H1 (cell line): ENCODE measurements around the gene NRXN3. TPM values are rescaled to one million over a fixed set of nuclear protein-coding genes. Genes with fewer than 3 reads are reported as not detected.

Experiments
- CTCF ChIA-PET: fragments of 300-600 bp; sonication (Branson Sonifier 250); formaldehyde crosslinking; loops from one replicate; lab custom pipeline; 2021; ENCODE audit not compliant: partially characterized antibody; lab: Charles Lee
- POLR2A ChIA-PET: fragments of 300-600 bp; sonication (Branson Sonifier 250); formaldehyde crosslinking; loops from one replicate; lab custom pipeline; 2021; ENCODE audit warnings: inconsistent platforms; ENCODE audit not compliant: partially characterized antibody; lab: Charles Lee
- DNase-seq, 2 experiments: peaks; one replicate each; pipeline versions ENCODE4 v3.0.0 to v3.0.0-alpha.2; 2010 to 2022; ENCODE audit warnings: low spot score in 2 of 2, low read depth in 1 of 2, mixed read lengths in 1 of 2
- FAIRE-seq: peaks from 2 replicates; lab custom pipeline; 2011; peaks lifted over from hg19 to GRCh38; lab: Jason Lieb, UNC
- H2AFZ ChIP-seq: 2 replicates; pipeline ENCODE4 v1.8.1; 2012; ENCODE audit warnings: low read length, inconsistent platforms
- H2AK5ac ChIP-seq: 2 replicates; pipeline ENCODE4 v1.6.1; 2013; ENCODE audit warnings: low read depth, low read length
- H2BK120ac ChIP-seq: replicated peaks from 2 replicates; pipeline ENCODE3; 2013; ENCODE audit warnings: low read depth, low read length, inconsistent platforms
- H2BK12ac ChIP-seq: 2 replicates; pipeline ENCODE4 v1.6.1; 2013; ENCODE audit warnings: low read depth, low read length
- H2BK15ac ChIP-seq: 2 replicates; pipeline ENCODE4 v1.6.1; 2013; ENCODE audit warnings: low read length
- H2BK20ac ChIP-seq: 2 replicates; pipeline ENCODE4 v1.6.1; 2013; ENCODE audit warnings: low read length
- H2BK5ac ChIP-seq: 2 replicates; pipeline ENCODE4 v1.6.1; 2013; ENCODE audit warnings: low read depth, low read length
- H3K14ac ChIP-seq: 2 replicates; pipeline ENCODE4 v1.6.1; 2013; ENCODE audit warnings: inconsistent platforms; ENCODE audit not compliant: insufficient read length
- H3K18ac ChIP-seq: 2 replicates; pipeline ENCODE4 v1.6.1; 2013; ENCODE audit warnings: low read length; ENCODE audit errors: extremely low read depth
- H3K23ac ChIP-seq: 2 replicates; pipeline ENCODE4 v1.6.1; 2013; ENCODE audit warnings: inconsistent platforms; ENCODE audit not compliant: insufficient read length
- H3K23me2 ChIP-seq: 2 replicates; pipeline ENCODE4 v1.6.1; 2013; ENCODE audit warnings: low read depth, low read length
- H3K27ac ChIP-seq: 2 replicates; pipeline ENCODE4 v1.6.1; 2011; ENCODE audit warnings: low read depth, low read length, inconsistent platforms
- H3K27me3 ChIP-seq, 4 experiments: replicated peaks in 1 of 4; 1 replicate in 1 of 4; 2 replicates in 3 of 4; pipeline versions ENCODE4 v1.6.1 to v1.8.1; 2011 to 2013; ENCODE audit warnings: low read length in 3 of 4, mild to moderate bottlenecking in 3 of 4, inconsistent platforms in 2 of 4, mixed read lengths in 2 of 4, moderate library complexity in 1 of 4; ENCODE audit not compliant: control insufficient read depth in 3 of 4, insufficient read depth in 3 of 4; ENCODE audit errors: extremely low read depth in 1 of 4
- H3K36me3 ChIP-seq, 4 experiments: 2 replicates each; pipeline versions ENCODE4 v1.6.1 to v1.8.1; 2011 to 2013; ENCODE audit warnings: mild to moderate bottlenecking in 4 of 4, low read length in 3 of 4, moderate library complexity in 2 of 4, control low read depth in 1 of 4, inconsistent platforms in 1 of 4; ENCODE audit not compliant: insufficient read depth in 4 of 4, control insufficient read depth in 2 of 4
- H3K4ac ChIP-seq: replicated peaks from 2 replicates; pipeline ENCODE3; 2013; ENCODE audit warnings: low read length, low read depth, mixed read lengths, inconsistent platforms; ENCODE audit not compliant: insufficient read length
- H3K4me1 ChIP-seq, 4 experiments: replicated peaks in 1 of 4; 1 replicate in 1 of 4; 2 replicates in 3 of 4; pipeline versions ENCODE4 v1.6.1 to v1.8.1; 2011 to 2013; ENCODE audit warnings: low read length in 3 of 4, inconsistent platforms in 2 of 4, mixed read lengths in 1 of 4; ENCODE audit not compliant: insufficient read depth in 4 of 4, control insufficient read depth in 3 of 4
- H3K4me2 ChIP-seq, 2 experiments: 2 replicates each; pipeline versions ENCODE4 v1.6.1 to v1.8.1; 2011 to 2013; ENCODE audit warnings: low read depth in 2 of 2, low read length in 2 of 2, control low read depth in 1 of 2, inconsistent platforms in 1 of 2, mild to moderate bottlenecking in 1 of 2; ENCODE audit not compliant: insufficient read depth in 1 of 2
- H3K4me3 ChIP-seq, 4 experiments: fragments of 200-600, 300-600 bp in 1 of 4; sonication (generic), shearing (Covaris generic), sonication (Bioruptor Twin) in 1 of 4; 2 replicates each; pipeline versions ENCODE4 v1.5.1 to v1.8.1; 2011 to 2016; ENCODE audit warnings: low read length in 4 of 4, low read depth in 3 of 4, control low read depth in 2 of 4, inconsistent platforms in 2 of 4, mild to moderate bottlenecking in 2 of 4, mixed read lengths in 1 of 4, moderate library complexity in 1 of 4; ENCODE audit not compliant: insufficient read depth in 2 of 4; ENCODE audit errors: extremely low read depth in 1 of 4
- H3K56ac ChIP-seq: replicated peaks from 2 replicates; pipeline ENCODE3; 2013; ENCODE audit warnings: low read depth, mild to moderate bottlenecking, mixed read lengths, low read length, inconsistent platforms; ENCODE audit not compliant: insufficient read length
- H3K79me1 ChIP-seq: 2 replicates; pipeline ENCODE4 v1.6.1; 2013; ENCODE audit warnings: low read depth, low read length, control low read depth
- H3K79me2 ChIP-seq, 2 experiments: 2 replicates each; pipeline versions ENCODE4 v1.6.1 to v1.8.1; 2012 to 2013; ENCODE audit warnings: low read length in 2 of 2, mild to moderate bottlenecking in 2 of 2, inconsistent platforms in 1 of 2; ENCODE audit not compliant: insufficient read depth in 2 of 2, control insufficient read depth in 1 of 2
- H3K9ac ChIP-seq, 4 experiments: replicated peaks in 1 of 4; 1 replicate in 1 of 4; 2 replicates in 3 of 4; pipeline versions ENCODE4 v1.6.1 to v1.8.1; 2011 to 2013; ENCODE audit warnings: low read depth in 3 of 4, low read length in 3 of 4, control low read depth in 2 of 4, mild to moderate bottlenecking in 2 of 4, moderate library complexity in 2 of 4, inconsistent platforms in 1 of 4; ENCODE audit errors: extremely low read depth in 1 of 4
- H3K9me3 ChIP-seq, 2 experiments: 2 replicates each; pipeline versions ENCODE4 v1.6.1 to v1.8.1; 2012 to 2013; ENCODE audit warnings: mild to moderate bottlenecking in 2 of 2, moderate library complexity in 2 of 2, control low read depth in 1 of 2, inconsistent platforms in 1 of 2, low read depth in 1 of 2, low read length in 1 of 2, mixed read lengths in 1 of 2; ENCODE audit not compliant: insufficient read depth in 2 of 2
- H4K20me1 ChIP-seq, 2 experiments: replicated peaks in 1 of 2; 2 replicates each; pipeline versions ENCODE3 to v1.8.1; 2011 to 2013; ENCODE audit warnings: inconsistent platforms in 2 of 2, low read length in 2 of 2, mild to moderate bottlenecking in 1 of 2; ENCODE audit not compliant: insufficient read depth in 2 of 2, control insufficient read depth in 1 of 2
- H4K5ac ChIP-seq: 2 replicates; pipeline ENCODE4 v1.6.1; 2013; ENCODE audit warnings: low read length, low read depth, mixed read lengths, inconsistent platforms; ENCODE audit not compliant: insufficient read length
- H4K8ac ChIP-seq: 2 replicates; pipeline ENCODE4 v1.8.0; 2013; ENCODE audit warnings: mild to moderate bottlenecking, moderate library complexity, low read length, inconsistent platforms; ENCODE audit not compliant: insufficient read depth; ENCODE audit errors: extremely low read depth
- H4K91ac ChIP-seq: replicated peaks from 2 replicates; pipeline ENCODE3; 2013; ENCODE audit warnings: low read length, mixed read lengths, inconsistent platforms; ENCODE audit not compliant: insufficient read length
- CEBPB ChIP-seq: IDR thresholded peaks from 2 replicates; pipeline ENCODE4 v1.6.1; 2012; ENCODE audit warnings: low read depth, low read length
- EGR1 ChIP-seq: IDR thresholded peaks from 2 replicates; pipeline ENCODE4 v1.6.1; 2011; ENCODE audit warnings: low read depth, low read length, borderline replicate concordance
- HDAC2 ChIP-seq, 2 experiments: fragments of 300-600 bp in 1 of 2; sonication (generic) in 1 of 2; IDR thresholded peaks; 2 replicates each; pipeline ENCODE4 v1.6.1; 2011 to 2012; ENCODE audit warnings: low read depth in 2 of 2, low read length in 2 of 2, mild to moderate bottlenecking in 2 of 2, moderate library complexity in 2 of 2, borderline replicate concordance in 1 of 2, inconsistent platforms in 1 of 2
- HDAC6 ChIP-seq: IDR thresholded peaks from one replicate; pipeline ENCODE4 v1.7.1; 2012; ENCODE audit warnings: low read depth, mild to moderate bottlenecking, inconsistent platforms, low read length, moderate library complexity
- JUN ChIP-seq: IDR thresholded peaks from 2 replicates; pipeline ENCODE4 v1.6.1; 2011; ENCODE audit warnings: low read depth, mild to moderate bottlenecking, improper control_type of control experiment, low read length
- MAFK ChIP-seq: IDR thresholded peaks from 2 replicates; pipeline ENCODE4 v1.6.1; 2012; ENCODE audit warnings: low read depth, mild to moderate bottlenecking, improper control_type of control experiment, low read length
- RBBP5 ChIP-seq: IDR thresholded peaks from 2 replicates; pipeline ENCODE4 v1.7.1; 2012; ENCODE audit warnings: low read depth, mild to moderate bottlenecking, inconsistent platforms, low read length, moderate library complexity, borderline replicate concordance
- TBP ChIP-seq: IDR thresholded peaks from 2 replicates; pipeline ENCODE4 v1.6.1; 2011; ENCODE audit warnings: low read depth, low read length, improper control_type of control experiment
- YY1 ChIP-seq: IDR thresholded peaks from 2 replicates; pipeline ENCODE4 v1.6.1; 2011; ENCODE audit warnings: low read depth, mild to moderate bottlenecking, low read length
- ZNF274 ChIP-seq: IDR thresholded peaks from 2 replicates; pipeline ENCODE4 v1.7.0; 2012; ENCODE audit warnings: low read length, borderline replicate concordance; ENCODE audit errors: extremely low read depth
- polyA plus RNA-seq, 7 experiments: library from polyadenylated mRNA; depleted of rRNA in 3 of 7; stranded (reverse) in 5 of 7; unstranded in 2 of 7; fragments of >200 nt in 5 of 7; fragments of 200-250 nt in 2 of 7; gene quantifications; 1 replicate in 5 of 7; 2 replicates in 1 of 7; 4 replicates in 1 of 7; pipeline versions ENCODE4 v1.2.1 to v1.2.3, GENCODE V29; 2011 to 2013; ENCODE audit warnings: missing spikeins in 2 of 7, mixed read lengths in 2 of 7
- total RNA-seq: library from RNA; stranded (reverse); fragmentation: NEBNext Ultra II Directional; extraction: Animal tissue kit (Norgen Biotek cat#: 25700); gene quantifications from 2 replicates; pipeline ENCODE4 v1.2.1, GENCODE V29; 2021

NRXN3 gene
- total and polyA plus RNA-seq, 2 of the 8 experiments (the other 6 are each of a cell fraction or from before 2014, with no cell fraction given), result 2.6 to 4.1 TPM

GRCh38 chr14:78469947-78470346 lies 299.8 kb downstream of the NRXN3 start:
- no peak overlapping the region for H3K4me3 ChIP-seq
- no peaks in the 10 kb centered on the region for H4K20me1 ChIP-seq
- H3K9ac ChIP-seq, result no peak overlapping the region
- H2AFZ ChIP-seq, result no peak overlapping the region
- DNase-seq (no peak), FAIRE-seq (no peak)
- no peak overlapping the region for H3K4ac ChIP-seq
- no peak overlapping the region for H3K18ac ChIP-seq
- H3K79me1 ChIP-seq, result no peaks in the 10 kb centered on the region
- no peaks in the 10 kb centered on the region for H3K36me3 ChIP-seq
- H2BK120ac ChIP-seq, result no peak overlapping the region
- no peaks in the 10 kb centered on the region for H3K23me2 ChIP-seq
- H3K14ac ChIP-seq, result no peak overlapping the region
- POLR2A ChIA-PET, result no interaction called here
- H4K8ac ChIP-seq, result no peak overlapping the region
- H3K4me2 ChIP-seq, result no peak overlapping the region
- no peak overlapping the region for H2BK12ac ChIP-seq
- H3K23ac ChIP-seq, result no peak overlapping the region
- no peak overlapping the region for H2AK5ac ChIP-seq
- no peaks in the 10 kb centered on the region for H3K4me1 ChIP-seq
- CTCF ChIA-PET, result interaction anchor here (0.9 to 1.7 kb wide), 3 partner anchors 48 to 128 kb away, joined by 3 to 4 read pairs (median 4); no protein-coding TSS in a partner anchor
- H4K91ac ChIP-seq, result no peak overlapping the region
- H3K56ac ChIP-seq, result no peak overlapping the region
- H2BK15ac ChIP-seq, result no peak overlapping the region
- no peak overlapping the region for H4K5ac ChIP-seq
- H3K27me3 ChIP-seq, result no peaks in the 10 kb centered on the region
- H3K27ac ChIP-seq, result no peak overlapping the region
- H3K79me2 ChIP-seq, result no peaks in the 10 kb centered on the region
- no peak for TF ChIP-seq HDAC6
- no peak for TF ChIP-seq JUN
- no peak for TF ChIP-seq RBBP5
- TF ChIP-seq CEBPB, result no peak
- no peak for TF ChIP-seq ZNF274
- TF ChIP-seq MAFK, result no peak
- TF ChIP-seq EGR1, result no peak
- TF ChIP-seq YY1, result no peak
- TF ChIP-seq TBP, result no peak
- TF ChIP-seq HDAC2 (IDR thresholded peaks at IDR 0.05; ENCODE audit: borderline replicate concordance in 1 of 2, low read depth in 2 of 2, low read length in 2 of 2), result no peak
- no peak overlapping the region for H2BK20ac ChIP-seq
- peaks cover 0 to 2% of the 10 kb centered on the region in 2 experiments; a peak in 1 of 4 replicates for H3K9me3 ChIP-seq
- H2BK5ac ChIP-seq, result no peak overlapping the region
